GOT3 (cell line): Measurements from ENCODE around the gene POLR2J.

Experiments used
- DNase-seq: peaks from one replicate; lab custom pipeline; 2025; ENCODE audit warnings: mixed read lengths; lab: John Stamatoyannopoulos, UW

Gene POLR2J

GRCh38 chr7:102436118-102436517 is 42.6 kb downstream of the POLR2J start:
- no peak for DNase-seq

- DNase-seq = no peak
These were observed 44.7 kb downstream of the POLR2J start for GRCh38 chr7:102434039-102434486.

DNA sequence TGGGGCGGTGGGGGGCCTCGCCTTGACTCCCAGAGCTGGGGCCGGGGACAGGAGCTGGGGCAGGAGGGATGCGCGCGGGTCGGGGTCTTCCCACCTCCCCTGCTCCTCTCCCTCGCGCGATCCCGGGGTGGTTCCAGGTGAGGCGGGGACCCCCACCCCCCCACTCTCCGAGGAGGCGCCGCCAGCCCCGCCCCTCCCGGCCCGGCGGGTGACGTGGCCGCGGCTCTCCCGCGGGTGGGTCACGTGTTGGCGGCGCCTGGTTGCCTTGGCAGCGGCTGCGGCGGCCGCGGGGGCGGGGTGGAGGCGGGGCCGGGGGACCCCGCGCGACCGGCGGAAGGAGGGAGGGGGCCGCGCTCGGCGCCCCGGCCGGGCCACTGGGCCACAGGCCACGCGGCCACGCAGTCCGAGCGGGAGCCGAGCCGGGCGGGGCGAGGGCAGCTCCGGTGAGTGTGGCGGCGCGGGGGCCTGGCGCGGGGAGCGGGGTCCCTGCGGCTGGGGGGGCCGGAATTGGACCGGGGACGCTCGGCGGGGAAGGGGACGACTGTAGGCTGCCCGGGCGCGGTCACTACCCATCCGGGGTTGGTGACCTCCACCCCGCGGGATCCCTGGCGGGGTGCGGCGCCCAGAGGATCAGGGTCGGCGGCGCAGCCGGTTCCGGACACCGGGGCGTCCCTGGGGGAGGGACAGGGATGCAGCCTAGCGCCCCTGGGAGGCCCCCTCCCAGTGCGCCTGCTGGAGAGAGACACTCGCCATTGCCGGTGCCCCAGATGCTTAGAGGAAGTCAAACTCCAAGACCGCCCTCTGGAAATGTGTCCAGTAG is 45.3 kb downstream of the POLR2J start, which contains the start of gene ORAI2:
Gene ORAI2, plus strand, starts transcription at position 357 of the 820 bp plus-strand sequence. CDS start 5,382 bp downstream, outside the sequence.
- no peak for DNase-seq

DNA sequence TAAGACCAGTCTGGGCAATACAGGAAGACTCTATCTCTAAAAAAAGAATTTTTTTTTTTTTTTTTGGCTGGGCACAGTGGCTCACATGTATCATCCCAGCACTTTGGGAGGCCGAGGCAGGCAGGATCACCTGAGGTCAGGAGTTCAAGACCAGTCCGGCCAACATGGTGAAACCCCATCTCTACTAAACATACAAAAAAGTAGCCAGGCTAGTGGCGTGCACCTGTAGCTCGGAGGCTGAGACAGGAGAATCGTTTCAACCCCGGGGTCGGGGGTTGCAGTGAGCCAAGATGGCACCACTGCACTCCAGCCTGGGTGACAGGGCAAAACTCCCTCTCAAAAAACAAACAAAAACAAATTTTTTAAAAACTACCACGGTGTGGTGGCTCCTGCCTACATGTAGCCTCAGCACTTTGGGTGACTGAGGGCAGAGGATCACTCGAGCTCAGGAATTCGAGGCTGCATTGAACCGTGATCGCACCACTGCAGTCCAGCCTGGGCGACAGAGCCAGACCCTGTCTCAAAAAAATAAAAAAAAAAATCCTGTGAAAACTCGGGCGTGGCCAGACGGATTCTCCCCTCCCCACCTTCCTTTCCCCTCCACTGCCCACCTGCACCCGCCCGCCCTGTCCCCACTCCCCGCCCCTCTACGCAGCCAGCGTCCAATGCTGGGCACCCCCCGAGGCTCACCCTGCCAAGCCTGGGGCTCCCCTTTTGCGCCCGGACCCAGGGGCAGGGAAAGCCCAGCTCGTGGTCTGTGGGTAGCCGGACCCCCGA is 46.1 kb downstream of the POLR2J start:
- DNase-seq = no peak

GRCh38 chr7:102431617-102432298 is 47.0 kb downstream of the POLR2J start:
- no peak for DNase-seq

DNA sequence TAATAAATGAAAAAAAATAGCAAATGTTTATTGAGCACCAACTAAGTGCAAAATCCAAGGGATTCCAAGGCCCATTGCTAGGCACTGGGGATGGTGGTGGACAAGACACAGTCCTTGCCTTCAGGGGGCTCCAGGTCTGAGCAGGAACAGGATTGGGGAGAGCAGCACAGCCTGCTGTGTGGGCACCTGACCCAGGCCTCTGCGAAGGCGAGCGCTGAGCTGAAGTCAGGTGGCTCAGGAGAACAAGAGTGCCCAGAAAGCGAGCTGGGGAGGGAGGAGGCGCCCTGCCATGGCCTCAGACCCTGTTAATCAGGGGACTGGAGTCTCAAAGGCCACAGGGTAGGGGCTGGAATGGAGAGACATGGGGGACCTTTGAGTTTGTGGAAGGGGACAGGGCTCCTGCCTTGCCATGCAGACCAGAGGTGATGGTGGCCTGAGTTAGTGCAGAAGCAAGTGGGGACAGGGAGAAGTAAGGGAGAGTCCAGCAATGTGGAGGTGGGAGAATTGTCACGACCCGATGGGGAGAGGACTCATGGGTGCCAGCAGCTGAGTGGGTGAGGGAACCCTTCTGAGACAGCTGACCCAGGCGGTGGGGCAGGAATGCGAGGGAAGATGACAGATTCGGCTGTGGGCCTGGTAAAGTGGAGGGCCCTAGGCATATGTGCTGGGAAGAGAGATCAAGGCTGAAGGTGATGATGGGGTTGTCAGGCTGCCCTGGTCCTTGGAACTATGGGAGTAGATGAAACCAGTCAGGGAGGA is 49.4 kb downstream of the POLR2J start:
- no peak for DNase-seq

DNA sequence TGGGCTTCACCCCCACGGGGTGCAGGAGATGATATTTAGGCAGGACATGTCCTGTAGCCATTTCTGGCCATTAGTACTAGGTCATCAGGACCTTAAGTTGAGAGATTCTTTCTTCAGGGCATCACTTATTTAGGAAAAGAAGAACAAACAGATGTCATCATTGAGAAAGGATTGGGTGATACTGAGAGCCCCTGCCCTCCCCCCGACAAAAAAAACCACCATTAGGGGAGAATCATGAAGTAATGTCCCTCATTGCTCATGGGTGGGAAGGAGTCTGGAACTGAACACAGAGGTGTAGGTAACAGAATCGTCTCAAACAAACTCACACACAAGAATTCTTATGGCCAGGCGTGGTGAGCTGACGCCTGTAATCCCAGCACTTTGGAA is 51.7 kb downstream of the POLR2J start:
- no peak for DNase-seq

DNA sequence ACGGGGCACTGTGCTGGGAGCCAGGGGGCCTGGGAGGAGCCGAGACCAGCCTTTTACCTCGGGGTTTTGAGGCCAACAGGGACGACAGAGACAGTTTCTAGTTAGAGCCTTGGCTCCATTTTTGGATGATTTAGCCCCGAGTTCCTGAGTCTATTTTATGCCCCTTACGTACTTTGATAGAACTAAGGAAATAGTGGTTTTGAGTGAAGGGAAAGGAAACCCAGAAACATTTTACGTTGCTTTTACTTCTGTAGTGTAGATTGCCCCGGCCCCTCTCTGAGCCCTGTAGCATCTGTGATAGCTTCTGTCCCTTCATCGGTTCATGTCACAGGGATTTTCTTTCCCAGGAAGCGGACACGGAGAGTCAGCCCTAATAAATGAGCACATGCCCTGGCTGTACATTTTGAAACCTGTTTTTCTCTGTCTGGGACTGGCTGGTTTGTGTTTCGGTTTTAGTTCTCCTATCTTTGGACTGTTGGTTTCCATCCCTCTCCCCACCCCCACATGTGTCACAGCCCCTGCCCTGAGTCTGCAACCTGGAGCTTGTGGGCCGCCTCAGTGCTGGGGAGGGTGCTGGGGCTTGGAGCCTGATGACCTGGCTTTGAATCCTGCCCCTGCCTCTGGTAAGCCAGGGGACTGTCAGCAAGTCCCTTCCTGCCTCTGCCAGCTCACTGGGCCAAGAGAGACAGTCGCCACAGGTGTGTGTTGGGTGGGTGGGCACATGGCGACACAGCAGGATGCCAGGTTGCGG is 52.3 kb downstream of the POLR2J start:
- DNase-seq = no peak

DNA sequence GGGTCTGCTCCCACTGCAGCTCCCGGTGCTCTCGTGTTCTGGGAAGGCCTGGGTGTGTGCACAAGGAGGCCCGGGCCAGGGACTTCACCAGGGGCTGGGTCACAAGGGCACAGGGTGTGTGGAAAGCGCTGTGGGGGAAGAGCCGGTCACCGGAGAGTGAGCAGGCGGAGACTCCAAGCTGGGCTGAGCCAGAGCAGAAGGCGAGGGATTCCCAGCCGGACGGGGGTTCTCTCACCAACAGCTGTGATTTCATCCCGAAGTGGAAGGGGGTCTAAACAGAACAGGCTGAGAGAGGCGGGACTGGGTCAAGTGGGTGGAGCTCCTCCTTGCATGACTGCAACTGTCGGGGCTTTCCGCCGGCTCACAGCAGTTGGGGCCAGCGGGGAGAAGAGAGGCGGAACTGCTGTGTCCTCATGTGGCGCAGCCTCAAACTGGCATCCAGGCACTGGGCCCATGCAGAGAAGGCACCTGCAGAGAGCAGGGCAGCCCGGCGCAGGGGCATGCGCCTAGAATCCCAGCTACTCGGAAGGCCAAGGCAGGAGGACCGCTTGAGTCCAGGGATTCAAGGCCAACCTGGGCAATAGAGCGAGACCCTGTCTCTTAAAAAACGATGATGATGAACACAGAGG is 53.0 kb downstream of the POLR2J start:
- no peak for DNase-seq

- DNase-seq = no peak
These were observed 53.9 kb downstream of the POLR2J start for GRCh38 chr7:102424787-102425218.

DNA sequence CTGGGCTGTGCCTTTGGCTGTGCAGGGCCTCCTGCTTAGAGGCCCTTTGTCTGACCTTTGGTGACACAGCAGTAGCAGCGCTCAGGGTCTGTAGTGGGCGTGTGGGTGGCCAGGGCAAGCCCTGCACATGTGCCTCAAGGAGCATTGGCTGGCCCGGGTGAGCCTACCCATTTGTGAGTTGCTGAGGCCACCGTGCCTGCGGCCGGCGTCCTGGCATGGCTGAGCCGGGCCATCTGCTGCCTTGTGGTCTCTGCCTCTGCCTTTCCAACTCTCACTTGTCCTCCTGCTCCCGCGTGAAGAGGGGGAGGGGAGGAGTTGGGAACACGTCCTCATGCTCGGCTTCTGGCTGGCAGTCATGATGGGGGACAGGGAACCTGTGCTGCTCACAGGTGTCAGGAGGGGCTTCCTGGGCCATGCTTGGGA is 54.6 kb downstream of the POLR2J start:
- no peak for DNase-seq
